ENCODE measurements around the gene COL12A1. TPM values are rescaled to one million over a fixed set of nuclear protein-coding genes. Genes with fewer than 3 reads are reported as not detected.

The COL12A1 gene
- total RNA-seq, 4 donors from 2014 or later, result 15.6 to 131 (median 34.3) TPM

DNA sequence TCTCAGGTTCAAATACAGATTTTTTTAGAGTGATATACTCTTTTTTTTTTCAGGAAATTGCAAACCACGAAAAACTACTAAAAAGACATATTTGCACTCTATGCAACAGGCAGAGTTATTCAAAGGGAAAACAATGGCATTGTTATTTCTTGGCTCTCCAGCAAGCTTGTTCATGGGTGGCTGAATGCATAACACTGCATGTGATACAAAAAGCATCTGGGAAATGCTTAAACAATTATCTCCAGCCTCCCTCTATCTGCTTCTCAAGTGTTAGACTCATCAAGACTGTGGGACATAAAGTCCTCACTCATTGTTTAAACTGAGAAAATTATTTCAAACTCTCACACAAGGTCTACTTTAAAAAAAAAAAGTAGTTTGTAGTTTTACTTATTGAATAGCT lies 7.3 kb upstream of the COL12A1 start:
- Histone ChIP-seq H3K4me3 (no peak overlapping the region), H3K27me3 (peaks cover 0 to 8% (median 0%) of the 10 kb centered on the region in 4 donors), H3K9me3 (no peaks in the 10 kb centered on the region), H3K4me1 (peaks cover 0 to 19% (median 7%) of the 10 kb centered on the region in 3 donors), H3K27ac (no peak overlapping the region), H3K36me3 (no peaks in the 10 kb centered on the region)
- DNase-seq, result no peak
- no peak for TF ChIP-seq POLR2A (IDR thresholded peaks at IDR 0.05)
- TF ChIP-seq, protein P1, sequence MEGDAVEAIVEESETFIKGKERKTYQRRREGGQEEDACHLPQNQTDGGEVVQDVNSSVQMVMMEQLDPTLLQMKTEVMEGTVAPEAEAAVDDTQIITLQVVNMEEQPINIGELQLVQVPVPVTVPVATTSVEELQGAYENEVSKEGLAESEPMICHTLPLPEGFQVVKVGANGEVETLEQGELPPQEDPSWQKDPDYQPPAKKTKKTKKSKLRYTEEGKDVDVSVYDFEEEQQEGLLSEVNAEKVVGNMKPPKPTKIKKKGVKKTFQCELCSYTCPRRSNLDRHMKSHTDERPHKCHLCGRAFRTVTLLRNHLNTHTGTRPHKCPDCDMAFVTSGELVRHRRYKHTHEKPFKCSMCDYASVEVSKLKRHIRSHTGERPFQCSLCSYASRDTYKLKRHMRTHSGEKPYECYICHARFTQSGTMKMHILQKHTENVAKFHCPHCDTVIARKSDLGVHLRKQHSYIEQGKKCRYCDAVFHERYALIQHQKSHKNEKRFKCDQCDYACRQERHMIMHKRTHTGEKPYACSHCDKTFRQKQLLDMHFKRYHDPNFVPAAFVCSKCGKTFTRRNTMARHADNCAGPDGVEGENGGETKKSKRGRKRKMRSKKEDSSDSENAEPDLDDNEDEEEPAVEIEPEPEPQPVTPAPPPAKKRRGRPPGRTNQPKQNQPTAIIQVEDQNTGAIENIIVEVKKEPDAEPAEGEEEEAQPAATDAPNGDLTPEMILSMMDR (IDR thresholded peaks at IDR 0.05), result no peak
- intact Hi-C loops (cut with DNase I), result loop anchor here (10.0 kb wide), 1 partner anchor 1478 kb away; no protein-coding TSS in a partner anchor
- WGBS, 2 donors, result 5 to 20% methylated on average over 1 of the region's 1 CpG

DNA sequence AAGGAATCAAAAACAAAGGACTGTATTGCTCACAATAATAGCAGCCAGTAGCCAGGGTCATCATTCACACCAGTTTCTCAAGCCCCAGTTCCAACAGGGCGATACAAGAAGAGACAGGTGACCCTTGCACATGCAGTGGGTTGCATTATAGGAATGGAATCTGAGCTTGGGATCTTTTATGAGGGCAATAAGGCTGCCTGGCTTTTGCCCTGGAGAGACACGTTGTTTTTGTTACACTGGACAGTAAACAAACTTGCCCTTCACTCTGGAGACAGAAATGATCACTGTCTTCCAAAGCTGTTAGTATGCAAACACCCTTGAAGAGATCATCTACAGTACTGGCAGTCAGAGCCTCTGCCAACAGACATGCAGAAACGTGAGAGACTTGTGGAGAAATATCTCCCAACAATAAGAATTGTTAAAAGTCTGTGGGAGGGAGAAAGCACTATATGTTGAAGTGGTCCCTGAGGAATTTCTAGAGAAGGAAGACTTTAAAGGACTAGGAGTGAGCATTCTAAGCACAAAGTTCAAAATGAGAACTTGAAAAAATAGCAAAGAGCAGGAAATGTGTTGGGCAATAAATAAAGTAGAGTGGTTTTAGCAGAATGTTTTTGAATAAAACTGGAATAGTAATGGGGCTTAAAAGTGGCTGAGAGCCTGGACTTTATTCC lies 6.2 kb upstream of the COL12A1 start:
- Histone ChIP-seq H3K9me3 (no peaks in the 10 kb centered on the region), H3K27me3 (peaks cover 0 to 18% (median 0%) of the 10 kb centered on the region in 4 donors), H3K36me3 (no peaks in the 10 kb centered on the region), H3K27ac (no peak overlapping the region), H3K4me3 (no peak overlapping the region), H3K4me1 (peaks cover 5 to 28% (median 9%) of the 10 kb centered on the region in 3 donors)
- no peak for TF ChIP-seq POLR2A (IDR thresholded peaks at IDR 0.05)
- no peak for DNase-seq
- intact Hi-C loops (cut with DNase I), result loop anchor here (10.0 kb wide), 1 partner anchor 1477 kb away; no protein-coding TSS in a partner anchor
- 23 to 34% methylated on average over 3 of the region's 3 CpGs for WGBS, 2 donors

DNA sequence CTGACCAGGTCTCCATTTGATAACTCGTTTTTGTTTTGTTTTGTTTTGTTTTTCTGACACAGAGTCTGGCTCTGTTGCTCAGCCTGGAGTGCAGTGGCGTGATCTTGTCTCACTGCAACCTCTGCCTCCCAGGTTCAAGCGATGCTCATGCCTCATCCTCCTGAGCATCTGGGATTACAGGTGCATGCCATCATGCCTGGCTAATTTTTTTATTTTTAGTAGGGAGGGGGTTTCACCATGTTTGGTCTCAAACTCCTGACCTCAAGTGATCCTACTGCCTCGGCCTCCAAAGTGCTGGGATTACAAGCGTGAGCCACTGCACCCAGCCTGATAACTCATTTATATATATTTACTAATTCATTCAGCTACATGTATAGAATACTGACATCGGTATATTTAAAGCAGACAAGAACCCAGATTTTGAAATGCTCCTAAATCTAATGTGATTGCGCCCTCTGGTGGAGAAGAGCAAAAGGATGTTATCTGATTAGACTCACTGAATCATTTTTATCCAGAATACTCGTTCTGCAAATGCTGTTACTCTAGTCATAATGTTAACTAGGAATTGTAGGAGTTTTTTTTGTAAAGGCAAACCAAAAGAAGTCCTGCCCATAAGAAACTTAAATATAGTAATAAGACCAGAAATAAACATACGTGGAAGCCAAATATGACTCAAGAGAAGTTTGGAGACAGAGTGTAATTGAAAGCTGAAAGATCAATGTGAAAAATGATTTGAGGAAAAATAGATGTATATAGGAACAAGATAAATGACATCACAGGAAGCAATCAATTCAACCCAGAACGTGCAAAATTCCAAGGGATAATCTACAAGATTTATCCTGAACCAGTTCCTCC lies 5.3 kb upstream of the COL12A1 start:
- intact Hi-C loops (cut with DNase I), result loop anchor here (10.0 kb wide), 1 partner anchor 1476 kb away; no protein-coding TSS in a partner anchor
- WGBS, 2 donors, result 24 to 26% methylated on average over 10 of the region's 10 CpGs
- no peak overlapping the region for H3K27ac ChIP-seq
- no peak overlapping the region for H3K4me3 ChIP-seq
- no peaks in the 10 kb centered on the region for H3K36me3 ChIP-seq
- peaks cover 9 to 38% (median 11%) of the 10 kb centered on the region in 3 donors for H3K4me1 ChIP-seq
- H3K9me3 ChIP-seq, result no peaks in the 10 kb centered on the region
- H3K27me3 ChIP-seq, result peaks cover 0 to 28% (median 0%) of the 10 kb centered on the region in 4 donors
- no peak for DNase-seq
- TF ChIP-seq, protein P1 (IDR thresholded peaks at IDR 0.05), result peak; percentile 60 to 90 (median 75)
- TF ChIP-seq POLR2A (IDR thresholded peaks at IDR 0.05), result no peak

DNA sequence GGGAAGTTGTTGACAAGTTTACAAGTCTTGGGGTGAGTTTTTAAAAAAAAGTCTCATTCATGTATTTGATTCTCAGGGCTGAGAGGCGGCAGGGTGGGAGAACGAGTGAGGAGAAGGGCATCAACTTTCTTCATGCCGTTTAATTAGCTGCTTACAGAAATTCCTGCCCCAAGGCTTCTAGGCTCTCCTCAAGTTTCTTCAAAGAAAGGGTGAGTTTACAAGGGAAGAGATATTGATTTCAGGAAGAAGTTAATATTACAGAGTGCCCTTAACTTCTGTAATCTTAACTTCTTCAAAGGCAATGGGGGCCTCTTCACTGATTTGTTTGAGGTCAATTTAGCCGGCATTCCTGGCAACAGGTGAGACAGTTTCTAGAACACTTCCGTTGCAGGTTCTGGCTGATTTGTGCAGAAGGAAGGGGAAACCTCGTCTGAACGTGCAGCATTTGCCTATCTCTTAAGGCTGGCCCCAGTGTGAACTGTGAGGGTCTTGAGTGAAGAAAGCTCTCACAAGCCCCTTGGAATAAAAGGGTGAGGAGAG lies 3.4 kb upstream of the COL12A1 start:
- peaks cover 0 to 46% (median 3%) of the 10 kb centered on the region in 4 donors for H3K27me3 ChIP-seq
- DNase-seq, result no peak
- no peak overlapping the region for H3K4me3 ChIP-seq
- intact Hi-C loops (cut with DNase I), result loop anchor here (10.0 kb wide), 3 partner anchors 804 to 1234 kb away; no protein-coding TSS in a partner anchor
- H3K4me1 ChIP-seq, result peaks cover 9 to 56% (median 20%) of the 10 kb centered on the region in 3 donors
- no peaks in the 10 kb centered on the region for H3K36me3 ChIP-seq
- 33 to 35% methylated on average over 6 to 7 of the region's 7 CpGs for WGBS, 2 donors
- H3K9me3 ChIP-seq, result no peaks in the 10 kb centered on the region
- no peak overlapping the region for H3K27ac ChIP-seq
- TF ChIP-seq, protein P1 (IDR thresholded peaks at IDR 0.05), result no peak
- TF ChIP-seq POLR2A (IDR thresholded peaks at IDR 0.05), result no peak
